HEK293 (cell line): Measurements from ENCODE around the gene VPS13D.

Experiments used
- CTCF ChIA-PET: fragments of 350-600 bp; formaldehyde crosslinking; extraction: SDS; loops from one replicate; lab custom pipeline; 2021; ENCODE audit warnings: antibody characterized with exemption; lab: Yijun Ruan, JAX
- POLR2A ChIA-PET: fragments of 300-600 bp; formaldehyde crosslinking; extraction: SDS; loops from one replicate; lab custom pipeline; 2020; ENCODE audit warnings: antibody characterized with exemption, inconsistent platforms; lab: Yijun Ruan, JAX
- H3K27ac ChIP-seq: fragments of 200-500 bp; sonication (Bioruptor generic); 2 replicates; pipeline ENCODE4 v1.5.1; 2014; ENCODE audit warnings: low read depth, low read length, control low read depth, inconsistent platforms; ENCODE audit errors: extremely low read depth
- H3K36me3 ChIP-seq, 2 experiments: fragments of 200-500 bp in 1 of 2; sonication (Bioruptor generic) in 1 of 2; 1 replicate in 1 of 2; 2 replicates in 1 of 2; pipeline ENCODE4 v1.5.1; 2014 to 2017; ENCODE audit warnings: inconsistent platforms in 2 of 2, low read length in 2 of 2; ENCODE audit not compliant: control insufficient read depth in 2 of 2, insufficient read depth in 1 of 2
- H3K4me1 ChIP-seq: fragments of 200-500 bp; sonication (Bioruptor generic); 2 replicates; pipeline ENCODE4 v1.5.1; 2014; ENCODE audit warnings: mild to moderate bottlenecking, low read length, inconsistent platforms; ENCODE audit not compliant: control insufficient read depth, insufficient read depth
- H3K4me3 ChIP-seq: 2 replicates; pipeline ENCODE4 v1.5.1; 2011; ENCODE audit warnings: low read depth, mild to moderate bottlenecking, control low read depth, low read length, moderate library complexity
- H3K9me3 ChIP-seq: fragments of 200-500 bp; sonication (Bioruptor generic); 2 replicates; pipeline ENCODE4 v1.5.1; 2014; ENCODE audit warnings: low read depth, low read length, inconsistent platforms; ENCODE audit not compliant: control insufficient read depth, insufficient read depth
- EGR2 ChIP-seq: fragments of 450-650 bp; formaldehyde crosslinking; IDR thresholded peaks from 2 replicates; pipeline ENCODE4 v1.5.1; 2016; ENCODE audit warnings: low read depth, missing biosample characterization, missing genetic modification characterization
- GFI1B ChIP-seq: fragments of 450-650 bp; formaldehyde crosslinking; IDR thresholded peaks from 2 replicates; pipeline ENCODE4 v1.5.1; 2016; ENCODE audit warnings: missing biosample characterization, missing genetic modification characterization
- KLF10 ChIP-seq: fragments of 450-650 bp; IDR thresholded peaks from 2 replicates; pipeline ENCODE4 v1.5.1; 2018; ENCODE audit warnings: missing biosample characterization, mild to moderate bottlenecking, missing genetic modification characterization
- KLF7 ChIP-seq: fragments of 450-650 bp; formaldehyde crosslinking; IDR thresholded peaks from 2 replicates; pipeline ENCODE4 v1.5.1; 2016; ENCODE audit warnings: missing biosample characterization, missing genetic modification characterization, borderline replicate concordance
- SP2 ChIP-seq: fragments of 450-650 bp; formaldehyde crosslinking; IDR thresholded peaks from 2 replicates; pipeline ENCODE4 v1.5.1; 2016; ENCODE audit warnings: missing biosample characterization, missing genetic modification characterization
- ZBTB6 ChIP-seq: fragments of 450-650 bp; formaldehyde crosslinking; IDR thresholded peaks from 2 replicates; pipeline ENCODE4 v1.5.1; 2017; ENCODE audit warnings: missing biosample characterization, missing genetic modification characterization
- ZFHX2 ChIP-seq: fragments of 450-650 bp; formaldehyde crosslinking; conservative IDR thresholded peaks from 2 replicates; pipeline ENCODE4 v1.5.1; 2016; ENCODE audit warnings: missing biosample characterization, missing genetic modification characterization
- ZNF114 ChIP-seq: fragments of 450-650 bp; formaldehyde crosslinking; IDR thresholded peaks from 2 replicates; pipeline ENCODE4 v1.5.0; 2017; ENCODE audit warnings: missing biosample characterization, missing genetic modification characterization
- ZNF146 ChIP-seq: fragments of 450-650 bp; formaldehyde crosslinking; IDR thresholded peaks from 2 replicates; pipeline ENCODE4 v1.5.1; 2016; ENCODE audit warnings: missing biosample characterization, missing genetic modification characterization
- ZNF311 ChIP-seq: fragments of 450-650 bp; formaldehyde crosslinking; IDR thresholded peaks from 2 replicates; pipeline ENCODE4 v1.5.1; 2017; ENCODE audit warnings: missing biosample characterization, missing genetic modification characterization, borderline replicate concordance
- ZNF510 ChIP-seq: fragments of 450-650 bp; formaldehyde crosslinking; IDR thresholded peaks from 2 replicates; pipeline ENCODE4 v1.5.1; 2018; ENCODE audit warnings: mild to moderate bottlenecking, missing genetic modification characterization, missing biosample characterization; ENCODE audit not compliant: insufficient replicate concordance
- ZNF560 ChIP-seq: fragments of 450-650 bp; formaldehyde crosslinking; IDR thresholded peaks from 2 replicates; pipeline ENCODE4 v1.5.1; 2017; ENCODE audit warnings: missing biosample characterization, missing genetic modification characterization, borderline replicate concordance
- ZNF747 ChIP-seq: fragments of 450-650 bp; formaldehyde crosslinking; IDR thresholded peaks from 2 replicates; pipeline ENCODE4 v1.5.1; 2016; ENCODE audit warnings: missing biosample characterization, missing genetic modification characterization
- ZXDB ChIP-seq: fragments of 450-650 bp; formaldehyde crosslinking; IDR thresholded peaks from 2 replicates; pipeline ENCODE4 v1.5.1; 2016; ENCODE audit warnings: missing biosample characterization, missing genetic modification characterization
- TF ChIP-seq, protein P1 (sequence below): fragments of 450-650 bp; formaldehyde crosslinking; IDR thresholded peaks from 2 replicates; pipeline ENCODE4 v1.5.1; 2016; ENCODE audit warnings: missing biosample characterization, missing genetic modification characterization, low read depth
- TF ChIP-seq, protein P2 (sequence below): fragments of 450-650 bp; formaldehyde crosslinking; IDR thresholded peaks from 2 replicates; pipeline ENCODE4 v1.5.1; 2016; ENCODE audit warnings: missing biosample characterization, missing genetic modification characterization
- TF ChIP-seq, protein P3 (sequence below): fragments of 450-650 bp; formaldehyde crosslinking; IDR thresholded peaks from 2 replicates; pipeline ENCODE4 v1.5.1; 2016; ENCODE audit warnings: missing biosample characterization, missing genetic modification characterization

VPS13D gene

DNA sequence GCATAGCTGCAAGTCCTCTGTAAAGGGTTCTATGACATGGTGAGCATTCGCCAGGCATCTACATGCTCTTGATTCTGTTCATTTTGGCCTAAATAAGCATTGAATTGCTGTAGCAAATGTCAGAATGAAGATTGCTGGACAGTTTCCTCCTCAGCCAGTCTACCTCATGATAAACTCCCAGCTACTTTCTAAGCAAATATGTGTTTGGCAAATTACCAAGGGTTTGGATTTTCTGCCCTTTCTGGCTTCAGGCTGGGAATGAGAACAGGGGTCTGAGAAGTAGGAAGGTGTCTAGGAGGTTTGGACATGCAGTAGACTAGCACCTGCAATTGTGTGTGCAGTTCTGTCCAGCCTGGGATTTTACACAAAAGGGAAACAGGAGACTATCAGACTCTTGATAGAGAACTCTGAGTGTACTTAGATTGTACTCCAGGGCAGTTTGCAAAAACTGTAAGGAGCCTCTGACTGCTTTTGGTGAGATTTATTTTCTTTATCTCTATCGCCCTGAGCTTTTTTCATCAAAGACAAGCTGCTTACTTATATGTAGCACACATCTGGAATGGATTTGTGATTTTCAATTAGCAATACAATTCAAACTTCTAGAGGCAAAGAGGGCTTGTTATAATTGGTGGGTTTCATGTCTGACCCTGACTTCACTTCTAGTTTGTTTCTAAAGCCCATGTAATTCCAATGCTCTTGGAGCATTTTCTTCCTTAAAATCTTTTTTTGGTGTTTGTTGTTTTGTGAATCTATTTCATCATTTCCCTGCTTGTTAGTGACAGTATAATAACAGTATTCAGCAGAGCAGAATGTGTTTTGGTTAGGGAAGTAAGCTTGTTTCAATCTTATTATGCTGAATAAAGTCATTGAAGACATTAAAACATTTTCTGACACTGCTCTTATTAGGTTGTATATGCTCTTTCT lies 150.8 kb downstream of the VPS13D start (continued):
- TF ChIP-seq, protein P1, sequence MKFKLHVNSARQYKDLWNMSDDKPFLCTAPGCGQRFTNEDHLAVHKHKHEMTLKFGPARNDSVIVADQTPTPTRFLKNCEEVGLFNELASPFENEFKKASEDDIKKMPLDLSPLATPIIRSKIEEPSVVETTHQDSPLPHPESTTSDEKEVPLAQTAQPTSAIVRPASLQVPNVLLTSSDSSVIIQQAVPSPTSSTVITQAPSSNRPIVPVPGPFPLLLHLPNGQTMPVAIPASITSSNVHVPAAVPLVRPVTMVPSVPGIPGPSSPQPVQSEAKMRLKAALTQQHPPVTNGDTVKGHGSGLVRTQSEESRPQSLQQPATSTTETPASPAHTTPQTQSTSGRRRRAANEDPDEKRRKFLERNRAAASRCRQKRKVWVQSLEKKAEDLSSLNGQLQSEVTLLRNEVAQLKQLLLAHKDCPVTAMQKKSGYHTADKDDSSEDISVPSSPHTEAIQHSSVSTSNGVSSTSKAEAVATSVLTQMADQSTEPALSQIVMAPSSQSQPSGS (tag by site-specific recombination) = no peak
- TF ChIP-seq ZNF747 (tag by site-specific recombination) (no peak), ZNF560 (no peak)
- TF ChIP-seq, all 188 proteins: peak for 0

GRCh38 chr1:12383001-12383400 lies 153.2 kb downstream of the VPS13D start:
- no peak for TF ChIP-seq ZXDB (tag by site-specific recombination)
- TF ChIP-seq ZNF510 (tag by site-specific recombination) = no peak
- no peak for TF ChIP-seq ZBTB6 (tag by site-specific recombination)
- no peak for TF ChIP-seq ZNF747 (tag by site-specific recombination)
- TF ChIP-seq EGR2 = no peak
- TF ChIP-seq ZFHX2 (tag by site-specific recombination) = no peak
- TF ChIP-seq KLF10 (tag by site-specific recombination) = no peak
- no peak for TF ChIP-seq SP2 (tag by site-specific recombination)
- TF ChIP-seq ZNF146 = no peak
- TF ChIP-seq ZNF114 = no peak
- TF ChIP-seq, protein P2, sequence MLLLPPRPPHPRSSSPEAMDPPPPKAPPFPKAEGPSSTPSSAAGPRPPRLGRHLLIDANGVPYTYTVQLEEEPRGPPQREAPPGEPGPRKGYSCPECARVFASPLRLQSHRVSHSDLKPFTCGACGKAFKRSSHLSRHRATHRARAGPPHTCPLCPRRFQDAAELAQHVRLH = no peak
- TF ChIP-seq, protein P3, sequence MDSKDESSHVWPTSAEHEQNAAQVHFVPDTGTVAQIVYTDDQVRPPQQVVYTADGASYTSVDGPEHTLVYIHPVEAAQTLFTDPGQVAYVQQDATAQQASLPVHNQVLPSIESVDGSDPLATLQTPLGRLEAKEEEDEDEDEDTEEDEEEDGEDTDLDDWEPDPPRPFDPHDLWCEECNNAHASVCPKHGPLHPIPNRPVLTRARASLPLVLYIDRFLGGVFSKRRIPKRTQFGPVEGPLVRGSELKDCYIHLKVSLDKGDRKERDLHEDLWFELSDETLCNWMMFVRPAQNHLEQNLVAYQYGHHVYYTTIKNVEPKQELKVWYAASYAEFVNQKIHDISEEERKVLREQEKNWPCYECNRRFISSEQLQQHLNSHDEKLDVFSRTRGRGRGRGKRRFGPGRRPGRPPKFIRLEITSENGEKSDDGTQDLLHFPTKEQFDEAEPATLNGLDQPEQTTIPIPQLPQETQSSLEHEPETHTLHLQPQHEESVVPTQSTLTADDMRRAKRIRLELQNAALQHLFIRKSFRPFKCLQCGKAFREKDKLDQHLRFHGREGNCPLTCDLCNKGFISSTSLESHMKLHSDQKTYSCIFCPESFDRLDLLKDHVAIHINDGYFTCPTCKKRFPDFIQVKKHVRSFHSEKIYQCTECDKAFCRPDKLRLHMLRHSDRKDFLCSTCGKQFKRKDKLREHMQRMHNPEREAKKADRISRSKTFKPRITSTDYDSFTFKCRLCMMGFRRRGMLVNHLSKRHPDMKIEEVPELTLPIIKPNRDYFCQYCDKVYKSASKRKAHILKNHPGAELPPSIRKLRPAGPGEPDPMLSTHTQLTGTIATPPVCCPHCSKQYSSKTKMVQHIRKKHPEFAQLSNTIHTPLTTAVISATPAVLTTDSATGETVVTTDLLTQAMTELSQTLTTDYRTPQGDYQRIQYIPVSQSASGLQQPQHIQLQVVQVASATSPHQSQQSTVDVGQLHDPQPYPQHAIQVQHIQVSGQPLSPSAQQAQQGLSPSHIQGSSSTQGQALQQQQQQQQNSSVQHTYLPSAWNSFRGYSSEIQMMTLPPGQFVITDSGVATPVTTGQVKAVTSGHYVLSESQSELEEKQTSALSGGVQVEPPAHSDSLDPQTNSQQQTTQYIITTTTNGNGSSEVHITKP (tag by site-specific recombination) = no peak
- no peak for TF ChIP-seq KLF7 (tag by site-specific recombination)
- no peak for TF ChIP-seq ZNF311 (tag by site-specific recombination)
- no peak for TF ChIP-seq GFI1B (tag by site-specific recombination)
- TF ChIP-seq, all 188 proteins: peak for 0
- Histone ChIP-seq H3K27ac (no peak overlapping the region), H3K4me1 (no peaks in the 10 kb centered on the region), H3K36me3 (peaks cover 19 to 83% of the 10 kb centered on the region in 2 experiments), H3K9me3 (no peaks in the 10 kb centered on the region), H3K4me3 (no peak overlapping the region)
- POLR2A ChIA-PET = no interaction called here
- CTCF ChIA-PET = interaction anchor here (1.1 to 1.4 kb wide), 2 partner anchors 39 to 303 kb away, joined by 3 to 4 read pairs; no protein-coding TSS in a partner anchor
